CD1c-positive myeloid dendritic cell (primary cell): ENCODE data around the gene YARS1.

Experiments used
- DNase-seq: peaks from one replicate; pipeline ENCODE4 v3.0.0-alpha.2; 2016; ENCODE audit errors: extremely low spot score

YARS1 gene

GRCh38 chr1:32744071-32744425 lies 73.1 kb downstream of the YARS1 start:
- DNase-seq = no peak

GRCh38 chr1:32743380-32744070 lies 73.6 kb downstream of the YARS1 start:
- no peak for DNase-seq

- peak; percentile 46 for DNase-seq
These were observed 74.2 kb downstream of the YARS1 start for GRCh38 chr1:32742956-32743355.

- peak; percentile 24 for DNase-seq
These were observed 74.8 kb downstream of the YARS1 start for GRCh38 chr1:32742199-32742947.

GRCh38 chr1:32741413-32742198 lies 75.6 kb downstream of the YARS1 start:
- peak; percentile 33 for DNase-seq

GRCh38 chr1:32741059-32741412 lies 76.1 kb downstream of the YARS1 start:
- no peak for DNase-seq

GRCh38 chr1:32736812-32737791 lies 80.1 kb downstream of the YARS1 start:
- DNase-seq = no peak

GRCh38 chr1:32733582-32734321 lies 83.4 kb downstream of the YARS1 start:
- DNase-seq = peak; percentile 19

- no peak for DNase-seq
These were observed 87.7 kb downstream of the YARS1 start for GRCh38 chr1:32729254-32730046.

- no peak for DNase-seq
These were observed 88.6 kb downstream of the YARS1 start for GRCh38 chr1:32728413-32729077.

GRCh38 chr1:32727876-32728275 lies 89.3 kb downstream of the YARS1 start:
- no peak for DNase-seq

GRCh38 chr1:32725615-32725982 lies 91.6 kb downstream of the YARS1 start:
- DNase-seq = peak; percentile 64
